GDM1 (cell line): ENCODE data around the gene RGS7.
"Not testable (repeated sequence)": the region's sequence is repeated elsewhere in the genome, so short reads cannot be mapped to it uniquely, and the experiment has no call there.

Experiments
- DNase-seq: peaks from one replicate; lab custom pipeline; 2025; lab: John Stamatoyannopoulos, UW

The RGS7 gene

GRCh38 chr1:240776237-240776636 is 580.8 kb downstream of the RGS7 start:
- no peak for DNase-seq

GRCh38 chr1:240772131-240772530 is 584.9 kb downstream of the RGS7 start:
- DNase-seq = no peak

- no peak for DNase-seq
These were observed 585.6 kb downstream of the RGS7 start for GRCh38 chr1:240771450-240771849.

- DNase-seq = no peak
These were observed 588.0 kb downstream of the RGS7 start for GRCh38 chr1:240768979-240769378.

- DNase-seq = no peak
These were observed 590.2 kb downstream of the RGS7 start for GRCh38 chr1:240766831-240767230.

GRCh38 chr1:240765732-240766363 is 591.2 kb downstream of the RGS7 start:
- no peak for DNase-seq

GRCh38 chr1:240763771-240764170 is 593.2 kb downstream of the RGS7 start:
- DNase-seq = no peak

GRCh38 chr1:240763095-240763494 is 593.9 kb downstream of the RGS7 start:
- DNase-seq = not testable (repeated sequence)

- not testable (repeated sequence) for DNase-seq
These were observed 594.5 kb downstream of the RGS7 start for GRCh38 chr1:240762471-240762987.

- DNase-seq = not testable (repeated sequence)
These were observed 598.2 kb downstream of the RGS7 start for GRCh38 chr1:240758777-240759176.

- no peak for DNase-seq
These were observed 598.7 kb downstream of the RGS7 start for GRCh38 chr1:240758296-240758695.

GRCh38 chr1:240747907-240748306 is 609.1 kb downstream of the RGS7 start:
- DNase-seq = no peak

- no peak for DNase-seq
These were observed 613.3 kb downstream of the RGS7 start for GRCh38 chr1:240743705-240744104.

GRCh38 chr1:240739754-240740153 is 617.3 kb downstream of the RGS7 start:
- DNase-seq = no peak

- DNase-seq = no peak
These were observed 617.9 kb downstream of the RGS7 start for GRCh38 chr1:240739139-240739538.

- no peak for DNase-seq
These were observed 619.2 kb downstream of the RGS7 start for GRCh38 chr1:240737766-240738265.

GRCh38 chr1:240737298-240737697 is 619.7 kb downstream of the RGS7 start:
- DNase-seq = no peak

GRCh38 chr1:240734705-240735104 is 622.3 kb downstream of the RGS7 start:
- DNase-seq = not testable (repeated sequence)

GRCh38 chr1:240734001-240734400 is 623.0 kb downstream of the RGS7 start:
- no peak for DNase-seq

- DNase-seq = peak; percentile 0
These were observed 624.6 kb downstream of the RGS7 start for GRCh38 chr1:240732390-240732789.
